GM21390 (cell line): ENCODE results near the gene OR6A2.

ENCODE experiments used
- ATAC-seq: cut with Tn5 transposase; IDR thresholded peaks from one replicate; pipeline ENCODE4 v1.9.1; 2021; ENCODE audit not compliant: unreplicated experiment

OR6A2 gene

GRCh38 chr11:6757373-6757967, 42.0 kb downstream of the OR6A2 start:
- peak; percentile 77 for ATAC-seq

GRCh38 chr11:6755953-6756347, 43.5 kb downstream of the OR6A2 start:
- ATAC-seq = no peak

GRCh38 chr11:6755303-6755952, 44.1 kb downstream of the OR6A2 start:
- ATAC-seq = no peak

GRCh38 chr11:6747097-6747668, 52.3 kb downstream of the OR6A2 start:
- no peak for ATAC-seq

- no peak for ATAC-seq
Measured at GRCh38 chr11:6746626-6747025, 52.9 kb downstream of the OR6A2 start.

- peak; percentile 83 for ATAC-seq
Measured at GRCh38 chr11:6746086-6746618, 53.3 kb downstream of the OR6A2 start.

- ATAC-seq = peak; percentile 59
Measured at GRCh38 chr11:6745465-6746015, 53.9 kb downstream of the OR6A2 start.

- no peak for ATAC-seq
Measured at GRCh38 chr11:6745018-6745417, 54.5 kb downstream of the OR6A2 start.

- no peak for ATAC-seq
Measured at GRCh38 chr11:6742260-6742659, 57.2 kb downstream of the OR6A2 start.
